ENCODE results near the gene MIA3.

MIA3 gene

GRCh38 chr1:222618880-222619596, 1.1 kb downstream of the MIA3 start:
- DNase-seq (ENCODE audit: low spot score), result no peak

DNA sequence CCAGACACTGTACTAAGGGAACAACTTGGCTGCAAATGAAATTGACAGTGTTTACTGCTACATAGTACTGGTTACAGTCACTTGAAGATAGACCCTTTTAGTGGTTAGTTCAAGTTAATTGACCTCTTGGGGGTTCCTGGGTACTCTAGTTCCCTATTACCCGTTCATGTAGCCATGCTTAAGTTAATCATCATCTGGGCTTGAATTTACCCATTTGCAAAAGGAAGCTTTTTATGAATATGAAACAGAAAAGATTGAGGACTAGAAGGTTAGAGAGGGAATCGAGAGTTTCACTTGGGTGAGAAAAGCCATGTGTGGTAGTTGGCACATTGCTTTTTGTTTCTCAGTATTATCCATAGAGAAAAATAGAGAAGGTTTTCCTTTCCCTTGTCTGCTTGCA, 2.7 kb downstream of the MIA3 start:
- DNase-seq (ENCODE audit: low spot score), result no peak

- no peak for DNase-seq (ENCODE audit: low spot score)
Observed at GRCh38 chr1:222622765-222623164, 4.9 kb downstream of the MIA3 start.

GRCh38 chr1:222623458-222623857, 5.6 kb downstream of the MIA3 start:
- DNase-seq (ENCODE audit: low spot score), result no peak

DNA sequence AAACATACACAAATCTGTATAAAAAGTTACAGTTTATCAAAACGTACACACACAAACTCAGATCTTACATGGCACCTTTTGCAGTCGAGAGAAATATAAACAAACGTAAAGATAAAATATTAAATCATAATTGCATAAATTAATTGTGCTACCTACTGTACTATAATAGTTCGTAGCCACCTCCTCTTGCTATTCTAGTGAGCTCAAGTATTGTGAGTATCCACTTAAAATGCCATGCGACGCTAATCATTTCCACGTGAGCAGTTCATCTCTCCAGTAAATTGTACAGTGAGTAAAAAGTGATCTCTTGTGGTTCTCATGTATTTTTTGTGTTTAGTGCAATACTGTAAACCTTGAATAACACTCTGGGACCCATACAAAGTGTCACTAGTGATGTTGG, 6.3 kb downstream of the MIA3 start:
- no peak for DNase-seq (ENCODE audit: low spot score)

DNA sequence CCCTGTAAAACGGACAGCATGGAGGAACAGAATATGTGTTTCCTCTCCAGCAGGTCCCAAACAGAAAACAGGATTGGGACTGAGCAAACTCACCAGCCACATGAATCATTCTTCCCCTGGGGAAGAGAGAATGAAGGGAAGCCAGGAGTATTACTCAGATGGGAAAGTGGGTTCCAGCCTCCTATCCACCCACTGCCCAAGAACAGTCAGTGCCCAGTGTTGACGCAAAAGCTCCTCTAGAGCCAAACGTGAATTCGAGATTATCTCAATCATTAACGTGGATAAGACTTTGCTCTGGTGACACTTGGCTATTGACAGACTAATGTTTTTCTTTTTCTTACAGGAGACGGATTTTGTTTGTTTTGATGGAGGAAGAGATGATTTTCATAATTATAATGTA, 9.3 kb downstream of the MIA3 start:
- DNase-seq (ENCODE audit: low spot score), result no peak

- DNase-seq (ENCODE audit: low spot score), result no peak
Observed at GRCh38 chr1:222629921-222630535, 12.1 kb downstream of the MIA3 start.

DNA sequence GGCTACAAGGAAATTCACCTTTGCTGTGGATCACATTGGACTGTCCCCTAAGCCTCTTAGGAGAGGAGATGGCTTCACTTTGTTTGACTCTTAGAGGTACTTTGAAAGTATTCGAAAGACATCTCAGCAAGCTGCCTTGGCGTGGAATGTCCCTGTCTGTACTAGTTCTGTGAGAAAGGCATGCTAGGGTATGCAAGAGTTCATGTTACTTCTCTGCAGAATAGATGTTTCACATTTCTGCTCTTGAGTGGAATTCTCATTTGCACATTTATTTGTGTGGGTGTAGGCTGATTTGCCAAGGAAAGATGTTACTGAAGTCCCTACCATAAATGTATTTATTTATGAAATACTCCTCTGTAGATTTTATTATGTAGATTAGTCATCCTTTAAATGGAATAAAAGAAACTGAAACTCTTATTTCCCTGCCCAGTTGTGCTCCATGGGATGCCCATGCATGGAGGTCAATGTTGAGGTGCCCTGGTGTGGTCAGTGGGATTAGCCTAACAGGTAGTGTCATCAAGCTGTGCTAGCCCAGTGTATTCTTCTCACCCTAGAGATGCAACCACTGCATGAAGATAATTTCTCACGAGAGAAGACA, 13.8 kb downstream of the MIA3 start:
- no peak for DNase-seq (ENCODE audit: low spot score)

GRCh38 chr1:222632749-222633148, 14.9 kb downstream of the MIA3 start:
- no peak for DNase-seq (ENCODE audit: low spot score)

DNA sequence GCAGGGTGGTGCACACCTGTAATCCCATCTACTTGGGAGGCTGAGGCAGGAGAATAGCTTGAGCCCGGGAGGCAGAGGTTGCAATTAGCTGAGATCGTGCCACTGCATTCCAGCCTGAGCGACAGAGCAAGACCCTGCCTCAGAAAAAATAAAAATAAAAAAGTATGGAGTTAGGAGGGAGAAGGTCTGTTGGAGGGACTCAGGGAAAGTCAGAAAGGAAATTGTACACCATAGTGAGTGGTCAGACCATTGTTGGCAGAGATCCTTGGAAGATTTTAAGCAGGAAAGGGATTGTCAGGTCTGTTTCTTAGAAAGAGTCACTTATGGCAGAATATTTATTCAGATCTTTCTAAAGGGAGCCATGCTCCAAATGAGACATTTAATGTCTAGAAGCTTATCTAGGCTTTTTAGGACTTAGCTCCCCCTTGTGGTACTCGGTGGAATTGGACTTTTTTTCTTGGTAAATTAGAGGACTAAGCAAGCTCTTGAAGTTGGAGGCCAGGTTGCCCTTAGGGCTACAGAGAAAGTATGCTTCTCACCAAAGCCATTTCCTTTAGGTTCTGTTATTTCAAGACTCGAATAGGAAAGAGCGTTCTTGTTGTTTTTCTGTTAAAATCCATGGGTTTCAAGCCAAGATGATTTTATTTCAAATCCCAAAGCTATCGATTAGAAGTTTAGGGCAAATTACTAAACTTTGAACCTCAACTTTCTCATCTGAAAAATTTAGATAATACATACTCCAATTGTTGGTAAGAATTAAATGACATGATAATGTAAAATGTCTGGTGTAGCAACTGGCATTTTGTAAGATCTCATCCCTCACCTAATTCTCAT, 16.5 kb downstream of the MIA3 start:
- peak; percentile 80 for DNase-seq (ENCODE audit: low spot score)

DNA sequence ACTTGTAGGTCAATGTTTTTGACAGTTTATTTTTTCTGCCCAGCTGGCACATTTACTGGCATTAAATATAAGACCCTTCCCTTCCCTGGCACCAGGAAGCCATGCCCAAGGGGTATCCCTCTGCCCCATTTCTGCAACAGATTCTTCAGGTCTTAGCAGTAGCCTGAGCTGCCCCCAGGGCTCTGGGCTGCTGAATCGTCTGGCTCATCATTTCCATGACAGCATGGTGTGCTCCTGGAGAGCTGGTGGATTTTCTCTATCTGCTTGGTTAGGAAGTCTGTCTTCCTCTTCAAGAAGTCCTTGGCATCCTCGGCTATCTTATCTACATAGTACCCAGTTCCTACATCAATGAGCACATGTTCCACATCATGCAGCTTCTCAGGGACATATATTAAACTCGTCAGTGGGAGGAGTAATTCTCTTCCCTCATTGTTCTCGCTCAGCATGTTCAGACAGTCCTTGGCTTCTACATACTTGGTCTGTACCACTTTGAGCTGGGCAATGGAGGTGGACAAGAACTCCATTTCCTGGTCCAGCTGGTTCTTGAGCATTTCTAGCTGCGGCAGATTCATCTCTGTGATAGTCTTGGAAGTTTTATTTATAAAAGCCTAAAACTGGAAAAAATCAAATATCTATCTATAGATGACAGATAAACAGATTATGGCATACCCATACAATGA, 23.5 kb downstream of the MIA3 start:
- no peak for DNase-seq (ENCODE audit: low spot score)

DNA sequence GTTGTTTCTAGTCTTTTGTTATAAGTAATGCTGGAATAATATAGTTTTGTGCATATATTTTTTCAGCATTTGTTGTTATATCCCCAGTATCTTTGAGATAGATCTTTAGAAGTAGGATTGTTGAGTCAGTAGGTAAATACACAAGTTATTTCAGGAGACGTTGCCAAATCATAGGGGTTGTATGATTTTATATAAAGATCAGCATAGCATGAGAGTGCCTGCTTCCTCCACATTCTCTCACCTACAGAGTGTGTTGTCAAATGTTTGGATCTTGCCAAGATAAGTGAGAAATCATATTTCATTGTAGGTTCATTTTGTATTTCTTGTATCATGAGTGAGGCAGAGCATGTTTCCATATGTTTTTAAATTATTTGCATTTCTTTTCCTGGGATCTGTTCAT, 24.6 kb downstream of the MIA3 start:
- no peak for DNase-seq (ENCODE audit: low spot score)

DNA sequence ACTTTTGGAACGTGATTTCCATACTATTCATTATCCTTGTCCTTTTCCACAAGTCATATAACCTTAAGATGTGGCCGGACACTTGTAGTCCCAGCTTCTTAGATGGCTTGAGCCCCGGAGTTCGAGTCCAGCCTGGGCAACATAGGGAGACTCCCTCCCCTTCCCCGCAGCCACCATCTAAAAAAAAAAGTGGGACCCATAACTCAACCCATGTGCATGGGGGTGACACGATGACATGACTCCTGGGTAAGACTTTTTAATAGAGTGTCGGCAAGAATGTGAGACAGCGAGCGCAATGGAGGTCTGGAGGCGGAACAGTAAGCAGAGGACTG, 25.7 kb downstream of the MIA3 start:
- no peak for DNase-seq (ENCODE audit: low spot score)

GRCh38 chr1:222643938-222644635, 26.2 kb downstream of the MIA3 start:
- peak; percentile 96 for DNase-seq (ENCODE audit: low spot score)

GRCh38 chr1:222644636-222644980, 26.7 kb downstream of the MIA3 start:
- peak; percentile 3 for DNase-seq (ENCODE audit: low spot score)

DNA sequence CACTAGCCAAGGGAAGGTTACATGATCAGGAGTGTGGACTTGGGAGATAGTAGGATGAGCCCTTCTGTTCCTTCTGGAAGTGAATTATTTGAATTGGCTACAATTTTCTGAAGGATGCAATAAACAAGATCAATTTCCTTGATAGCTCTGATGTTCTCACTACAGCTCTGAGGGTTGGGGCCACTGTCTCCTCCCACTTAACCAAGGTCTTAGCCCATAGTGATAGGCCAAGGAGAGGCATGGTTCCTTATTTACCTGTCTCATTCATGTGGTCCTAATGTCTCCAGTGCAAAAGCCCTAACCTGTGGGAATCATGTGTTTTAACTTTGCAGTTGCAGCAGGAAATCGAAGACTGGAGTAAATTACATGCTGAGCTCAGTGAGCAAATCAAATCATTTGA, 34.8 kb downstream of the MIA3 start:
- no peak for DNase-seq (ENCODE audit: low spot score)

GRCh38 chr1:222653178-222653827, 35.4 kb downstream of the MIA3 start:
- no peak for DNase-seq (ENCODE audit: low spot score)

- peak; percentile 80 for DNase-seq (ENCODE audit: low spot score)
Observed at GRCh38 chr1:222654849-222655248, 37.0 kb downstream of the MIA3 start.

DNA sequence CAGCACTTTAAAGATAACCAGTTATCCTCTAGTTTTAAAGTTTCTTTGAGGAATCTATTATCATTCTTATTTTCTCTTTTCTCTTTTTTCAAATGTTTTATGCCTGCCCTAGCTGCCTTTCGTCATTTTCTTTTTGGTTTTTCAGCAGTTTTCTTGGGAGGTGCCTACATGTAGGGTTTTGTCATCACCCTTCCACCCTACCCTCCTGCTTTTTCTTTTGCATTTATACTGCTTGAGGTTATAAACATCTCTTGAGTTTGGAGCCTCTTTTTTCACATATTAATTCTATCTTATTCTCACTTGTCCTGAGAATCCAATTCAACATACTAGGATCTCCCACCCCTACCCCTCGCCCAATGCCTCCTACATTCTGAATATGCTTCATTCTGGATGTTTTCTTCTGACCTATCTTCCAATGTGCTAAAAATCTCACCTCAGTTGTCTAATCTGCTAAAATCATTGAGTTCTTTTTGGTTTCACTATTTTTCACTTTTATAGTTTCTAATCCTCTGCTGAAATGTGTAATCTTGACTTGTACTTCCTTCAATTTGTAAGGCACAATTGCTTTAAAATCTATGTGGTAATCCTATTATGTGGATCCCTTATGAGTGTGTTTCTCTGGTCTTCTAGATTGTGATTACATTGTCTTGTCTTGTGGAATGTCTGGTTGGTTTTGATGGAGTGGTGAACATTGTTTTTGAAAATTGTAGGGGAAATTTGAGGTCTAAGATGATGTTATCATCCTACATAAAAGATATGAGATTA, 38.7 kb downstream of the MIA3 start:
- no peak for DNase-seq (ENCODE audit: low spot score)

DNA sequence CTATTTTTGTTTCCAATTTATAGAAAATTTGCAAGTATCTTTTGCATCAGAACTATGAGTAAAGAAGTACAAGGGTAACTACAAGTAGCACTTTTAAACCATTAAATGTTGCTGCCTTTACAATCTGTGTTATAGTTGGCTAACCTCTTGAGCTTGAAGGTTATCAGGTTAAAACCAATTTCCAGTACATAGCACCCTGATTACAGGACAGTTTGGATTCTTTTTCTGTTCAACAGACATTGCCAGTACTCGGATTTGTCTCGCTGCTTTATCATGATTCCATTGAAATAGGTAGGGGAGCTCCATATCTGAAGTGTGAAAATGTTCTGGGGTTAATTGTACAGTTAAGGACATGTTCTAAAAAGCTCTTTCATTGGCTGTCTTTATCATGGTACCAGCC, 40.0 kb downstream of the MIA3 start:
- no peak for DNase-seq (ENCODE audit: low spot score)

Data from CD4-positive, alpha-beta T cell treated with Interleukin-6 at 100 ng/mL for 8 hours (primary cell).